GM13976 (cell line): ENCODE results near the gene DHRS1.

Source experiments
- DNase-seq: peaks from one replicate; pipeline ENCODE4 v3.0.0; 2012; ENCODE audit warnings: low spot score
- in situ Hi-C: fragments of 300-500 bp; cut with MboI; formaldehyde crosslinking; loops from one replicate; pipeline ENCODE4 v1.12.0; 2022; ENCODE audit warnings: low sequenced_read_pairs, mixed read lengths, inconsistent platforms; ENCODE audit not compliant: unreplicated experiment
- TF ChIP-seq, protein P1 (sequence below): IDR thresholded peaks from 2 replicates; pipeline ENCODE4 v1.5.1; 2012; ENCODE audit warnings: borderline replicate concordance, mild to moderate bottlenecking; ENCODE audit not compliant: insufficient read depth; ENCODE audit errors: extremely low read depth, missing control alignments, control extremely low read depth

The DHRS1 gene

DNA sequence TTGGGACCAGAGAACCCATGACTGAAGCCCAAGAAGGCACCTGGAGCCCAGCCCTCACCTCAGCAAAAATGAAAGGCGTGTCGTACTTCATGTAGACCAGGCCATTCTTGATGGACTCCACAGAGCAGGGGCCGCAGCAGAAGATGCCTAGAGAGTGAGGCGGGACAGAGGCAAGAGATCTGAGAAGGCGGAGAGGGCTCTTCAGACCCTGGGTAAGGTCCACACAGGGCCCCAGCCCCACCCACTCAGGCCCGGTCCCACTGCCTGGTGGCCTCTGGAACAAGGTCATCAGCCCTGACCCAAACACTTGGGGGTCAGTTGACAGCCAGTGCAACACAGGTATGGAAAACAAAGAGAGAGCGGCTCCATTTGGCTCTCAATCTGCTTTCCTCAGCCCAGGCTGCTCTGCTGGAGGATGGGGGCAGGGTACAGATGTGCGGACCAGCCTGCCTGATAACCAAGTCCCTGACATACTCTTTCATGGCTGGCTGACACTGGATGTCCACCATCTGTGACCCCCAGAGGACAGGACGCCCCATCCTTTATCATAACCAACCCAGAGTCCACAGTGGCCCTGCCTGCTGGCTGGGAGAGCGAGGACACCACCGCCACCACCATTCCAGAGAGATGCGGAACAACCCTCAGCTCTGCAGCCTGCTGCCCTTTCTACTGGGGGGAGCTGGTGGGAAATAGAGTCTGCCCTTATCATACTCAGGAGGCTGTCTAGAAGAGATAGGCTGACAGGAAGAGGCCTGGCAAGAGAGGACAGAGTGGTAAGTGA lies 43.5 kb downstream of the DHRS1 start:
- TF ChIP-seq, protein P1, sequence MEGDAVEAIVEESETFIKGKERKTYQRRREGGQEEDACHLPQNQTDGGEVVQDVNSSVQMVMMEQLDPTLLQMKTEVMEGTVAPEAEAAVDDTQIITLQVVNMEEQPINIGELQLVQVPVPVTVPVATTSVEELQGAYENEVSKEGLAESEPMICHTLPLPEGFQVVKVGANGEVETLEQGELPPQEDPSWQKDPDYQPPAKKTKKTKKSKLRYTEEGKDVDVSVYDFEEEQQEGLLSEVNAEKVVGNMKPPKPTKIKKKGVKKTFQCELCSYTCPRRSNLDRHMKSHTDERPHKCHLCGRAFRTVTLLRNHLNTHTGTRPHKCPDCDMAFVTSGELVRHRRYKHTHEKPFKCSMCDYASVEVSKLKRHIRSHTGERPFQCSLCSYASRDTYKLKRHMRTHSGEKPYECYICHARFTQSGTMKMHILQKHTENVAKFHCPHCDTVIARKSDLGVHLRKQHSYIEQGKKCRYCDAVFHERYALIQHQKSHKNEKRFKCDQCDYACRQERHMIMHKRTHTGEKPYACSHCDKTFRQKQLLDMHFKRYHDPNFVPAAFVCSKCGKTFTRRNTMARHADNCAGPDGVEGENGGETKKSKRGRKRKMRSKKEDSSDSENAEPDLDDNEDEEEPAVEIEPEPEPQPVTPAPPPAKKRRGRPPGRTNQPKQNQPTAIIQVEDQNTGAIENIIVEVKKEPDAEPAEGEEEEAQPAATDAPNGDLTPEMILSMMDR: no peak
- in situ Hi-C loops: no loop called here

DNA sequence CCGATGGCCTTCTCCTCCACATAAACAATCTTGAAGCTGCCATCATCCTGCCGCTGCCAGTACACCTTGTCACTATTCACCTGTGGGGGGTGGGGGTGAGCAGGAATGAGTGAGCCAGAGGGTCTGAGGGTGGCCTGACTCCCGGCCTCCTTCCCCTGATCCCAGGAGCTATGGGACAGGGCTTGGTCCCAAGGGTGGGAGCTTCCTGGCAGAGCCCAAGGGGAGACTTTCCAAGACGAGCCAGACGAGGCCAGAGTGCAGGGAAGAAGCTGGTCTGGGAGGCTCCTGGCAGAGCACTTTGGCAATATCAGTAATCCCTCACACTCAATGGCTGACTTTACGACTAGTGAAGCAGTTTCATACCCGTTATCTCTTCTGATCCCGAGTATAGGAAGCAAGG lies 44.1 kb downstream of the DHRS1 start:
- in situ Hi-C loops: no loop called here
- TF ChIP-seq, protein P1: no peak
- DNase-seq: no peak

More for the DNA sequence above, 43.5 kb downstream of the DHRS1 start:
- no peak for DNase-seq

DNA sequence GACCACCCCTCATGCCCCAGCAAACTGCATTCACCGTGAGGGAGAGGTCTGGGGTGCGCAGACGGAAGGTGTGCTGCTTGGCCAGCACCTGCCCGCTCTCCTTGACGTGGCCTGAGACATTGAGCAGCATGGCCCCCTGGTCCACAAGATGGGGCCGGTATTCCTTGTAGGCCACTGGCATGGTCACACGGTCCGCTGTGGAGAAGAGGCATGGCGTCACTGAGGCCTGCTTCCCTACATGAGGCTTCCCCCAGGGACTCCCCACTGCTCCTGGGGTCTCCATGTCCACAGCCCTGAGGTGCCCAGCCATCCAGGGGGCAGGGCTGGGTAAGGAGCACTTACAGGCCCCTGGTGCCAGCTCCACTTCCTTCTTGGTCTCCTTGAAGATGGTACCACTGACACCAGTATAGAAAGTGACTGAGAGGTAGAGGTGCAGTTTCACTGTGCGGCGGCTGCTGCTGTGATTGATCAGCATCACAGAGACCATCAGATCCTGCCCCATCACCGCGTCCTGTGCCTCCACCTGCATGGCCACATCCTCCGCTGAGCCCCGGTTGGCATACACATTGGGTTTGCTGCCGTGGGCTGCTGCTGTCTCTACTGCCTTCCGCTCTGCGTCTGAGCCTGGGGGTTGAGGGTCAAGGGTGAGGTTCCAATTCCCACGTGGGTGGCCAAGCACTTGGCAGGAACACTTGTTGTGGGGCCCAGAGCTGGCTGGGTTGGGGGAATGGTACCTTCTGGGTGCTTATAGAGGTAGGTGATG lies 44.8 kb downstream of the DHRS1 start:
- DNase-seq: no peak
- TF ChIP-seq, protein P1: no peak
- in situ Hi-C loops: no loop called here

DNA sequence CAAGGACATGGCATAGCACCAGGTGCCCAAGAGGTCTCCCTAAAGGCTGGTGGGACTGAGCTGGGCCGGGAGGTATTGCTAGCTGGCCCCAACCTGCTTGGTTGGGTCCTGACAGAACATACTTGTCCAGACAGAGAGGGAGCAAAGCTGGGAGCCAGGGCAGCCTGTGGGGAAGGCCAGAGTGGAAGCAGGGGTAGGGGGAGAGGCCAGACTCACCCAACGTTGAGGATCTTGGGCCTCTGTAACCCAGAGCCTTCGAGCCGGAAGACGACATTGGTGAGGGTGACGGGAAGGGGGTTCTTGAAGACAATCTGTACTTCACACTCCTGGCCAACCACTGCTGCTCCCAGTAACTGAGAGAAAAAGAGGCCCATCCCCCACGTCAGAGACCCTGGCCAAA lies 45.6 kb downstream of the DHRS1 start:
- in situ Hi-C loops: no loop called here
- TF ChIP-seq, protein P1: no peak
- DNase-seq: no peak

DNA sequence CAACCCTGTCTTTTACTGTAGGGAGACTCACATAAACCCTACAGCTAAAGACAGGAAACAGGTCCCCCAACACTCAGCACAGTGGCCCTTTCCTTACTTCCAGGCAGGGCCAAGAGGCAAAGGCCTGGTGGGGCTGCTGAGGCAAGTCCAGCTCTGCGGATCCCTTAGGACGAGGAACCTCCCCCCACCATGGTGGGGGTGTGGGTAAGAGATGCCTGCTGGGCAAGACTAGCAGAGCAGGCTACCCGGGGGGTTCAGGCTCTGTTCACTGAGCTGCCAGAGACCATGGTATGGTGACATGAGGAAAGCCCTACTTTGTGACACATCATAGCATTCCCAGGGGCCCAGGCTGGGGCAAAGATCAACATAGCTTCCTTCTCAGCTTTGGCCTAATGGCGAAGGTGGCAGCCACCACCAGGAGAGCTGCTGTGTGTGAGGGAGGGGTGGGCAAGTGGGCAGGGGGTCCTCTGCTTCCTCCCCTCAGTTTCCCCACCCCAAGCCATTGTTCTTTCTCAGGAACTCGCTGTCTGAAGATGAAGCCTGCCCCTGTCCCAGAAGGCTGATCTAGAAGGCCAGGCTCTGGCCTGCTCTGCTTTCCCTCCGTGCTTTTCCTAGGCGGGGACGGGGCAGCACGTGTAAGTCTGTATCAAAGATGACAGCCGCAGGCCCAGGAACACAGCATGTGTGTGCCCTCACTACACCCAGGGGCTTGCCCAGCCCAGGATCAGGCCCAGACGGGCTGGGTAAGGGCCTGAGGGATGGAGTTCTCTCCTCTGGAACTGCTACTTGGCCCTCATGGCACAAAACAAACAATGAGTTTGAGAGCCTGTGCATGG lies 47.1 kb downstream of the DHRS1 start:
- TF ChIP-seq, protein P1: no peak
- in situ Hi-C loops: no loop called here
- DNase-seq: no peak

DNA sequence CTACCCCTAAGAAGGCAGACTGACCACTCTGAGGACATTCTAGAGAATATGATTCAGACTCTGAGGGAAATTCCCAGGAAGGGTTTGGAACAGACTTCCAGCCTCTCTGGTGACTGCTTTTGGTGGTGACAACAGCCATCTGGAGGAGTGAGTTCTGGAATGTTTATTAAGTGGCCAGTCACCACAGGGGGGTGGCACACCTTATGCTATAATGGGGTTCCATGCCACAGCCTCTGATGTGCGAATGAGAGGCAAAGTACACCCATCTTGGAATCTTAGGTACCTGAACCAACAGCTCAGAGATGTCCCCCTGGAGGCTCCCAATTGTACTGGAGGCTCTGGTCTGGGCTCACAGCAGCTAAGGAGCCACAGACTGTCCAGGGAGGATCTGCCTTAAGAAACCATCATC lies 47.7 kb downstream of the DHRS1 start:
- TF ChIP-seq, protein P1: no peak
- in situ Hi-C loops: no loop called here

More for the DNA sequence above, 47.7 kb downstream of the DHRS1 start:
- DNase-seq: no peak
